ENCODE measurements around the gene SPRR2B. TPM values are rescaled to one million over a fixed set of nuclear protein-coding genes. Genes with fewer than 3 reads are reported as not detected.
"Not testable (repeated sequence)": the region's sequence is repeated elsewhere in the genome, so short reads cannot be mapped to it uniquely, and the experiment has no call there.

The SPRR2B gene
- total RNA-seq, 2 experiments from 2014 or later = not detected

GRCh38 chr1:153023109-153023508 lies 48.3 kb downstream of the SPRR2B start:
- ATAC-seq (ENCODE audit: poor library complexity) = no peak
- peaks cover 0 to 7% of the 10 kb centered on the region in 2 experiments for H3K27me3 ChIP-seq (ENCODE audit: control insufficient read depth in 1 of 2, insufficient read depth in 2 of 2, low read length in 2 of 2)
- DNase-seq = no peak
- ChIA-PET CTCF (no interaction called here), POLR2A (no interaction called here)
- no peaks in the 10 kb centered on the region for H3K4me1 ChIP-seq (ENCODE audit: insufficient read depth, low read length)
- no peak overlapping the region for H3K4me3 Mint-ChIP-seq
- H3K36me3 Mint-ChIP-seq (ENCODE audit: low read depth) = no peaks in the 10 kb centered on the region
- H3K36me3 ChIP-seq (ENCODE audit: insufficient read depth, low read length) = no peaks in the 10 kb centered on the region
- peaks cover 5% of the 10 kb centered on the region for H3K9me3 Mint-ChIP-seq
- no peaks in the 10 kb centered on the region for H3K9me3 ChIP-seq (ENCODE audit: control insufficient read depth in 1 of 2, insufficient read depth in 1 of 2, low read length in 2 of 2)
- H3K27ac ChIP-seq (ENCODE audit: low read depth in 1 of 2, low read length in 2 of 2) = no peak overlapping the region
- H3K27ac Mint-ChIP-seq = no peak overlapping the region
- peaks cover 66% of the 10 kb centered on the region for H3K27me3 Mint-ChIP-seq
- TF ChIP-seq, protein P1, sequence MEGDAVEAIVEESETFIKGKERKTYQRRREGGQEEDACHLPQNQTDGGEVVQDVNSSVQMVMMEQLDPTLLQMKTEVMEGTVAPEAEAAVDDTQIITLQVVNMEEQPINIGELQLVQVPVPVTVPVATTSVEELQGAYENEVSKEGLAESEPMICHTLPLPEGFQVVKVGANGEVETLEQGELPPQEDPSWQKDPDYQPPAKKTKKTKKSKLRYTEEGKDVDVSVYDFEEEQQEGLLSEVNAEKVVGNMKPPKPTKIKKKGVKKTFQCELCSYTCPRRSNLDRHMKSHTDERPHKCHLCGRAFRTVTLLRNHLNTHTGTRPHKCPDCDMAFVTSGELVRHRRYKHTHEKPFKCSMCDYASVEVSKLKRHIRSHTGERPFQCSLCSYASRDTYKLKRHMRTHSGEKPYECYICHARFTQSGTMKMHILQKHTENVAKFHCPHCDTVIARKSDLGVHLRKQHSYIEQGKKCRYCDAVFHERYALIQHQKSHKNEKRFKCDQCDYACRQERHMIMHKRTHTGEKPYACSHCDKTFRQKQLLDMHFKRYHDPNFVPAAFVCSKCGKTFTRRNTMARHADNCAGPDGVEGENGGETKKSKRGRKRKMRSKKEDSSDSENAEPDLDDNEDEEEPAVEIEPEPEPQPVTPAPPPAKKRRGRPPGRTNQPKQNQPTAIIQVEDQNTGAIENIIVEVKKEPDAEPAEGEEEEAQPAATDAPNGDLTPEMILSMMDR (IDR thresholded peaks at IDR 0.05) = no peak
- intact Hi-C loops (cut with DNase I, micrococcal nuclease) = no loop called here
- no peak overlapping the region for H3K4me3 ChIP-seq (ENCODE audit: low read length)
- no peaks in the 10 kb centered on the region for H3K4me1 Mint-ChIP-seq (ENCODE audit: low read depth)

DNA sequence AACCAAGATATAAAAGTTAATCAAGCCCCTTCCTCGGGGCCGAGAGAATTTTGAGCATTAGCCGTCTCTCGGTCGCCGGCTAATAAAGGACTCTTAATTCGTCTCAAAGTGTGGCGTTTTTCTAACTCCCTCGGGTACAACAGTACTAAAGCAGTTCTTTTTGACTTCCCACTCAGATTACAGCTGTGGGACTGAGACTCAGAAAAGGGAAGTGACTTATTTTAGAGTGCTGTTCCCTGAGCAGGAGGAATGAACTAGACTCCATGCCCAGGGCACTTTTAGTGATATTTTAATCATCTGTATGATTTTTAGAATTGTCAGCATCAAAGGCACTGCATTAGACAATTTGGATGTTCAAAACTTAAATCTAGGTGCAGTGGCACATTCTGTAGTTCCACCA lies 49.1 kb downstream of the SPRR2B start:
- DNase-seq; CTCF ChIA-PET; H3K9me3 ChIP-seq (ENCODE audit: control insufficient read depth in 1 of 2, insufficient read depth in 1 of 2, low read length in 2 of 2); H3K9me3 Mint-ChIP-seq; H3K4me1 Mint-ChIP-seq (ENCODE audit: low read depth); H3K4me1 ChIP-seq (ENCODE audit: insufficient read depth, low read length); intact Hi-C loops (cut with DNase I, micrococcal nuclease); H3K36me3 ChIP-seq (ENCODE audit: insufficient read depth, low read length); H3K27ac Mint-ChIP-seq; POLR2A ChIA-PET; H3K27ac ChIP-seq (ENCODE audit: low read depth in 1 of 2, low read length in 2 of 2); H3K4me3 Mint-ChIP-seq; H3K36me3 Mint-ChIP-seq (ENCODE audit: low read depth); H3K4me3 ChIP-seq (ENCODE audit: low read length); ATAC-seq (ENCODE audit: poor library complexity): not testable (repeated sequence)
- peaks cover 66% of the 10 kb centered on the region for H3K27me3 Mint-ChIP-seq
- H3K27me3 ChIP-seq (ENCODE audit: control insufficient read depth in 1 of 2, insufficient read depth in 2 of 2, low read length in 2 of 2) = peaks cover 0 to 11% of the 10 kb centered on the region in 2 experiments

GRCh38 chr1:153021829-153022228 lies 49.6 kb downstream of the SPRR2B start:
- H3K4me1 Mint-ChIP-seq (ENCODE audit: low read depth); H3K9me3 ChIP-seq (ENCODE audit: control insufficient read depth in 1 of 2, insufficient read depth in 1 of 2, low read length in 2 of 2); DNase-seq; H3K9me3 Mint-ChIP-seq; H3K4me3 Mint-ChIP-seq; intact Hi-C loops (cut with DNase I, micrococcal nuclease); H3K4me3 ChIP-seq (ENCODE audit: low read length); H3K36me3 Mint-ChIP-seq (ENCODE audit: low read depth); ATAC-seq (ENCODE audit: poor library complexity); H3K4me1 ChIP-seq (ENCODE audit: insufficient read depth, low read length); POLR2A ChIA-PET; H3K27ac ChIP-seq (ENCODE audit: low read depth in 1 of 2, low read length in 2 of 2); H3K27ac Mint-ChIP-seq; H3K36me3 ChIP-seq (ENCODE audit: insufficient read depth, low read length): not testable (repeated sequence)
- peaks cover 0 to 11% of the 10 kb centered on the region in 2 experiments for H3K27me3 ChIP-seq (ENCODE audit: control insufficient read depth in 1 of 2, insufficient read depth in 2 of 2, low read length in 2 of 2)
- CTCF ChIA-PET = interaction anchor here (0.8 kb wide), 1 partner anchor 13 kb away, joined by 3 read pairs; no protein-coding TSS in a partner anchor
- H3K27me3 Mint-ChIP-seq = peaks cover 69% of the 10 kb centered on the region

Other genes starting within 250 kb of the SPRR2B start
- not detected for gene LCE1A, start 244.1 kb downstream of the SPRR2B start, total RNA-seq
- not detected for gene LCE6A, start 228.8 kb downstream of the SPRR2B start, total RNA-seq
- gene LCE7A, start 211.6 kb downstream of the SPRR2B start, total RNA-seq = not detected
- not detected for gene SMCP, start 193.3 kb downstream of the SPRR2B start, total RNA-seq
- not detected for gene IVL, start 163.1 kb downstream of the SPRR2B start, total RNA-seq
- gene SPRR5, start 124.4 kb downstream of the SPRR2B start, total RNA-seq = not detected
- not detected for gene SPRR4, start 101.0 kb downstream of the SPRR2B start, total RNA-seq
- gene SPRR1A, start 87.5 kb downstream of the SPRR2B start, total RNA-seq = not detected
- not detected for gene SPRR3, start 69.9 kb downstream of the SPRR2B start, total RNA-seq
- not detected for gene SPRR1B, start 40.4 kb downstream of the SPRR2B start, total RNA-seq
- gene SPRR2D, start 30.5 kb downstream of the SPRR2B start, total RNA-seq = not detected
- not detected for gene SPRR2A, start 14.1 kb downstream of the SPRR2B start, total RNA-seq
- not detected for gene SPRR2E, start 22.9 kb upstream of the SPRR2B start, total RNA-seq
- not detected for gene SPRR2F, start 41.9 kb upstream of the SPRR2B start, total RNA-seq
- gene SPRR2G, start 79.3 kb upstream of the SPRR2B start, total RNA-seq = not detected
- gene LELP1, start 131.8 kb upstream of the SPRR2B start, total RNA-seq = not detected
- not detected for gene PRR9, start 146.0 kb upstream of the SPRR2B start, total RNA-seq
- not detected for gene LORICRIN, start 188.1 kb upstream of the SPRR2B start, total RNA-seq
- not detected for gene PGLYRP3, start 241.3 kb upstream of the SPRR2B start, total RNA-seq